IPS DF 6.9 (cell line): ENCODE measurements around the gene AK5.

Experiments
- DNase-seq: peaks from one replicate; pipeline ENCODE4 v3.0.0-alpha.2; 2013; ENCODE audit warnings: low read depth, low spot score
- H3K27ac ChIP-seq: one replicate; pipeline ENCODE4 v1.5.1; 2013; ENCODE audit warnings: low read length, control low read depth
- H3K27me3 ChIP-seq: 2 replicates; pipeline ENCODE4 v1.6.1; 2013; ENCODE audit warnings: mild to moderate bottlenecking, low read length; ENCODE audit not compliant: control insufficient read depth, insufficient read depth
- H3K36me3 ChIP-seq: 2 replicates; pipeline ENCODE4 v1.6.1; 2013; ENCODE audit warnings: low read length; ENCODE audit not compliant: control insufficient read depth, insufficient read depth
- H3K4me1 ChIP-seq: 2 replicates; pipeline ENCODE4 v1.6.1; 2013; ENCODE audit warnings: low read length; ENCODE audit not compliant: control insufficient read depth, insufficient read depth
- H3K4me3 ChIP-seq: 2 replicates; pipeline ENCODE4 v1.5.1; 2013; ENCODE audit warnings: mild to moderate bottlenecking, low read length
- H3K9me3 ChIP-seq: 2 replicates; pipeline ENCODE4 v1.6.1; 2013; ENCODE audit warnings: low read length, inconsistent platforms; ENCODE audit not compliant: control insufficient read depth, insufficient read depth
- WGBS: extraction: QIAGEN DNeasy Blood & Tissue Kit; methylation state at CpG from one replicate; pipeline ENCODE4 v1.1.7; 2013; ENCODE audit warnings: mixed read lengths, missing lambda C conversion rate; ENCODE audit not compliant: insufficient read length, insufficient coverage; 5-methylcytosine and 5-hydroxymethylcytosine counted together

Gene AK5

DNA sequence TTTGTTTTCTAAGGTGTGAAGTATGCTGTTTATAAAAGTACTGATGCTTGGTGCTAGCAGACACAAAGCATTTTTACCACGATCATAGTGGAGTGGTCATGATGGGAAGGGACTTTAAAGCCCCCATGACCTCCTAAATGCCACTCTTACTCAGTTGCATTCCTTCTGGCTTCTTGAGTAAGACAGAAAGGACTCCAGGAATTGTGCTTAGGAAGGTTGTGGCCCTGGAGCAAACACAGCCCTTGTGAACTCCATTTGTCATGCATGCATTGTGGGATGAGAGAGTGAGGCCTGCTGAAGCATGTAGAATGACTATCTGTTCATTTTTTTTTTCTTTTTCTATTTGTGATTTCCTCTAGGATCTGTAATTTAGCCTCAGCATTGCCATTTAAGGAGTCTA, 34.2 kb downstream of the AK5 start:
- Histone ChIP-seq H3K36me3 (no peaks in the 10 kb centered on the region), H3K9me3 (no peaks in the 10 kb centered on the region), H3K27me3 (no peaks in the 10 kb centered on the region), H3K27ac (no peak overlapping the region), H3K4me1 (0 out of 2 replicates have a peak, but pooled peaks cover 1% of the 10 kb centered on the region), H3K4me3 (no peak overlapping the region)
- no CpG with 5 or more reads among the region's 1 CpG for WGBS
- DNase-seq: no peak

DNA sequence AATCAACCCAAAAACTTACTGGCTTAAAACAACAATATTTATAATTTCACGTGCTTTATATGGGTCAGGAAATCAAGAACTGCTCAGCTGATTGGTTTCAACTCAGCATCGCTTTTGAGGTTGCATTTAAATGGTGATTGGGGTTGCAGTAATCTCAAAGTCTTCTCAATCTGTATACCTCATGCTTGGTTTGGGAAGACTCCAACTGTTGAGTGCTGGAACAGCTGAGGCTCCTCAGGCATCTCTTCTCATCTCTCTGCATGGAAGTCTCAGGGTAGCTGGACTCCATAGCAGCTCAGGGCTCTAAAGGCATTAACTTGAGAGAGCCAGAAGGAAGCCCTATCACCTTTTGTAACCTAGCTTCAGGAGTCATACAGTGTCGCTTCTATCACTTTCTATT, 35.1 kb downstream of the AK5 start:
- H3K27me3 ChIP-seq: no peaks in the 10 kb centered on the region
- DNase-seq: no peak
- WGBS: no CpG with 5 or more reads among the region's 3 CpGs
- H3K4me3 ChIP-seq: no peak overlapping the region
- H3K27ac ChIP-seq: no peak overlapping the region
- H3K9me3 ChIP-seq: no peaks in the 10 kb centered on the region
- 0 out of 2 replicates have a peak, but pooled peaks cover 1% of the 10 kb centered on the region for H3K4me1 ChIP-seq
- H3K36me3 ChIP-seq: no peaks in the 10 kb centered on the region

DNA sequence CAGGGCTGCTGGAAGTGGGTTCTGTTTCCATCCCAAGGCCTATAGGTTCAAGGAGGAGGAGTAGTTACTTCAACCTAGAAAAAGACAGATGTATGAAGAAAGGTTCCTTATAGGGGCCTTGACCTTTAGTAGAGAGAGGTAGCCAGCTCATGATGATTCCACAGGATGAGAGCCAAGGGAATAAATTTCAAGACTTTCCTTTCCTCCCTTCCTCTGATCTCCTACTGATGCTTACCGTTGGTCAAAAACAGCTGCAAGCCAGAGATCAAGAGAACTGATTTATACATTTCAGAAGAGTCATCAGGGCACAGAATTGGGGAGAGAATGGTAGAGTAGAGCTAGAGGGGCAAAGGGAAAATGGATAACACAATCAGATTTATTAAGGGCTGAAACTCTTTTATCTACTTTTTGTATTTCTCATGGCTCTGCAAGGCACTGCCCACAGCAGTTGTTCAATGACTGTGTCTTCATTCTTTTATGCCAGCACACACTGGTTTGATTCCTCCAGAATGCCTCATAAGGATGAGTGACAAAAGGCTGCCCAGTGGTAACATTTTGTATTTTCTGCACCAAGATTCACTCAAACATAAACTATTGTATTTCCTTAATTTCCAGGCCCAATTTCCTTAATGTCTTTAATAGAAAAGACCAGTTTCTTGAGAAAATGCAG, 37.4 kb downstream of the AK5 start:
- WGBS: no CpG with 5 or more reads among the region's 1 CpG
- 0 out of 2 replicates have a peak, but pooled peaks cover 1% of the 10 kb centered on the region for H3K4me1 ChIP-seq
- H3K36me3 ChIP-seq: no peaks in the 10 kb centered on the region
- DNase-seq: no peak
- H3K27ac ChIP-seq: no peak overlapping the region
- no peak overlapping the region for H3K4me3 ChIP-seq
- no peaks in the 10 kb centered on the region for H3K27me3 ChIP-seq
- no peaks in the 10 kb centered on the region for H3K9me3 ChIP-seq

DNA sequence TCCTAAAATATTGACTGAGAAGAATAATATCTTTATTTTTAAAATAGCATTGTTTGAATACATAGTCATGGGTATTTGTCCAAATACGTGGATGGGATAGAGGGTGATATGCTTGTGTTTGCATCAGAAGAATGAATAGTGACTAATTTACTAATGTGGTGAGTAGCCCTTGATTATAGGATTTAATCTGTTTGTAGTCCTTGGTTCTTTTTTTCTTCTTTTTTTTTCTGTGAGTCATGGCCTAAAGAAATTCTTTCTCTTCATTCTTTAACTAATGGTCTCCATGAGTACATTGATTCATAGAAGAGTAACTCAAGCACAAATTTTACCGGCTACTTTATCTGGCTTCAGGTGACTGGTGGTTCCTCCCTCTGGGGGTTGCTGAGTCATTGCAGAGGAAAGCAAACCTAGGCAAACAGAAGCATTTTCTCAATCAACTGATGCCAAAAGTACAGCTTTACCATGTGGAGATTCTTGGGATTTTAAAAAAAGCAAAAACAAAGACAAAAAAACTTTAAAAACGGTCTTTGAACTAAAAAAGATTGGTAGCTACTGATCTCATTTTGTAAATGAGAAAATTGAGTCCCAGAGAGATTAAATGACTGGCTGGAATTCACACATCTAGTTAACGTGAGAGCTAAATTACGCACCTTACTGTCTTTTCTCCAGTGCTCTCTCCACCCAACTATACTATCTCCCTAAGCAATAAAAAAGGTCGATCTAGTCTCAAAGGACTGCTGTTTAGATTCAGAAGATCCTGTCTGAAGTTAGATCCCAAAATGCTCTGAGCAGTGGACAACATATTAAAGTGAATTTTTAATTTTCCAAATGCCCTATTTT, 40.5 kb downstream of the AK5 start:
- no CpG with 5 or more reads among the region's 6 CpGs for WGBS
- H3K27me3 ChIP-seq: no peaks in the 10 kb centered on the region
- no peaks in the 10 kb centered on the region for H3K4me1 ChIP-seq
- no peaks in the 10 kb centered on the region for H3K9me3 ChIP-seq
- H3K36me3 ChIP-seq: no peaks in the 10 kb centered on the region
- DNase-seq: no peak
- no peak overlapping the region for H3K4me3 ChIP-seq
- no peak overlapping the region for H3K27ac ChIP-seq

DNA sequence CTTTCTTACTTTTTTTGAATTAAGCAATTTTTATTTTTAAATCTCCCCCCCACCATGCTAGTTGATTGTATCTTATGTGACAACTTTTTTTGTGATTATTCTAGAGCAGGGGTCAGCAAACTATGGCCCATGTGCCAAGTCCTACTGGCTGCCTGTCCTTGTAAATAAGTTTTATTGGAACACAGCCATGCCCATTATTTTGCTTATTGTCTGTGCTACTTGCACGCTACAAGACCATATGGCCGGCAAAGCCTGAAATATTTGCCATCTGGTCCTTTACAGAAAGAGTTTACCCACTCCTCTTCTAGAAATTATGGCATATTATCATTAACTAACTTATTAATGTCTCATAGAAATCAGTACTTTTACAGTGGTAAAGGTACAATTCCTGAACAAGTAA, 51.7 kb downstream of the AK5 start:
- Histone ChIP-seq H3K4me3 (no peak overlapping the region), H3K36me3 (no peaks in the 10 kb centered on the region), H3K27ac (no peak overlapping the region), H3K9me3 (no peaks in the 10 kb centered on the region), H3K4me1 (no peaks in the 10 kb centered on the region), H3K27me3 (no peaks in the 10 kb centered on the region)
- no CpG with 5 or more reads among the region's 2 CpGs for WGBS
- DNase-seq: no peak

DNA sequence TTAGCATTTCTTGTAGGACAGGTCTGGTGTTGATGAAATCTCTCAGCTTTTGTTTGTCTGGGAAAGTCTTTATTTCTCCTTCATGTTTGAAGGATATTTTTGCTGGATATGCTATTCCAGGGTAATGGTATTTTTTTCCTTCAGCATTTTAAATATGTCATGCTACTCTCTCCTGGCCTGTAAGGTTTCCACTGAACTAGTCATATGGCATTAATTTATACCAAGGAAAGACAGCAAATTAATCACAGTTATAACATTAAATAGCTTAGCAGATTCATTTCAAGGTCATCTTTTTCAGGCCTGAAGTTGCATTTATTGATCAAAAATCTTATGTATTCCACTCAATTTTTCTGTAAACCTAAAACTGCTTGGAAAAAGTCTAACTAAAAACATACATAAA, 54.9 kb downstream of the AK5 start:
- Histone ChIP-seq H3K27ac (no peak overlapping the region), H3K4me1 (no peaks in the 10 kb centered on the region), H3K36me3 (no peaks in the 10 kb centered on the region), H3K9me3 (no peaks in the 10 kb centered on the region), H3K4me3 (no peak overlapping the region), H3K27me3 (no peaks in the 10 kb centered on the region)
- no peak for DNase-seq

DNA sequence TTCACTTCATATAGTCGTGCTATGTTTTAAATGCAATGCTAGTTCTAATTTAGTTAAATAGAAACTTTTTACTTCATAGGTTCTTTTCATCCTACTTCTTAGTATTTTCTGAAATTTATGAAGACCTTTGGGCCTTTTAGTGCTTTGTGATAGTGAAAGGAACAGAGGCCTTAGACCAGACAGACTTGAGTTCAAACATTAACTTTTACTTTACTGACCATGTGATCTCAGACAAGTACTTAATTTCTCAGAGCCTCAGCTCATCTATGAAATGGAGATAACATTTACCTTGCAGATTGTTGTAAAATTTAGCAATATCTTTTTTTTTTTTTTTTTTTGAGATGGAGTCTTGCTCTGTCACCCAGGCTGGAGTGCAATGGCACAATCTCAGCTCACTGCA, 57.5 kb downstream of the AK5 start:
- no peaks in the 10 kb centered on the region for H3K4me1 ChIP-seq
- no peak for DNase-seq
- no peak overlapping the region for H3K27ac ChIP-seq
- no peaks in the 10 kb centered on the region for H3K36me3 ChIP-seq
- WGBS: no CpG with 5 or more reads among the region's 1 CpG
- H3K27me3 ChIP-seq: no peaks in the 10 kb centered on the region
- no peak overlapping the region for H3K4me3 ChIP-seq
- H3K9me3 ChIP-seq: no peaks in the 10 kb centered on the region

DNA sequence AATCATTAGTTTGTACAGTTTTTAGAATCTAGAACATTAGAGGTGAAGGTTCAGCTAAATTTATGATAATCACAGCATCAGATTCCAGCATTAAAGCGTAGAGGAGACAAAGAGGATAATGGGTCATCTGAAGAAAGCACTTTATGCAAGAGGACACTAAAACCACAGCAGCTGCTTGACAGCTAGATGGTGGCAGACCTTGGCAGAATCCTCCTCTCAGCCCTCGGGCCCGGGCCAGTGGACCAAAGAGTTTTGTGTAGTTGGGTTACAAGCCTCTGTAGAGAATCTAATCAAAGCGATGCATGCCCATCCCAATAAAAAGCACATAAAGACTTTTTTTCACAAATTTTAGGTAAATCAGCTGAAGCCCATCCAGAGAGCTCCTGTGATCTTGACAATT, 59.4 kb downstream of the AK5 start:
- no CpG with 5 or more reads among the region's 4 CpGs for WGBS
- H3K4me1 ChIP-seq: no peaks in the 10 kb centered on the region
- DNase-seq: no peak
- H3K27me3 ChIP-seq: no peaks in the 10 kb centered on the region
- H3K36me3 ChIP-seq: no peaks in the 10 kb centered on the region
- no peak overlapping the region for H3K4me3 ChIP-seq
- no peaks in the 10 kb centered on the region for H3K9me3 ChIP-seq
- no peak overlapping the region for H3K27ac ChIP-seq

DNA sequence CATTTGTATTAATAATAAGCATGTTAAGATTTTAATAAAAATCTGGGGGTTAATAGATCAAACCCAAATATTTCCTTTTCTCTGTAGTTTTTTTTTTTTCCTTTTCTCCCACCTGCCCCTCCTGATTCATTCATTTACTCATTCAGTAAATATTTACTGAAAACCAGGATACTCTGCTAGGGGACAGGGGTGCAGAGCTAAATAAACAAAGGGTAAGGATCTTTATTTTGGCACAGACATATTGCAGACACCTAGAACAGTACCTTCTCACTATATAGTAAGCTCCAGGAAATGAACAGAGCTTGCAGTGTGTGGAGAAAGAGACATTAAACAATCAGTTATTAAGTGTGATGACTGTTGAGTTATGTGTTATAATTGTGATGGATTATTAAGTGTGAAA, 60.9 kb downstream of the AK5 start:
- H3K4me3 ChIP-seq: no peak overlapping the region
- H3K27ac ChIP-seq: no peak overlapping the region
- H3K4me1 ChIP-seq: no peaks in the 10 kb centered on the region
- no peaks in the 10 kb centered on the region for H3K9me3 ChIP-seq
- no peak for DNase-seq
- H3K27me3 ChIP-seq: no peaks in the 10 kb centered on the region
- no peaks in the 10 kb centered on the region for H3K36me3 ChIP-seq

DNA sequence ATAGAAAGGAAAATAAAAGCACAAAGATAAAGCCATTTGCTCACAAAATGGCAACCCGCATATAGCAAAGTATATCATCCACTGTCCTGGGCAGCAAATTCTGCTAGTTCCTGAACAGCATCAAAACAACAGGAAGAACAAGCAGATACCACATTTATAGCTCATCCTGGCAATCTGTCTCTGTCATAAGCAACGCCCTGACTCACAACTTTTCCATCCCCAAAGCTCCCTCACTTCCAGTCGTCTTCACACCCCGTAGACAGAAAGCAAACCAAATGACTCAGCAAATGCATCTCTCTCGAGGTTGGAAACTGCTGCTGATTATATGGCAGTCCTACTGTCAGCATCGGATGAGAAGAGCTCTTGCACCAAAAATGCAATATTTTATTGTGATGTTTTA, 65.8 kb downstream of the AK5 start:
- WGBS: no CpG with 5 or more reads among the region's 6 CpGs

DNA sequence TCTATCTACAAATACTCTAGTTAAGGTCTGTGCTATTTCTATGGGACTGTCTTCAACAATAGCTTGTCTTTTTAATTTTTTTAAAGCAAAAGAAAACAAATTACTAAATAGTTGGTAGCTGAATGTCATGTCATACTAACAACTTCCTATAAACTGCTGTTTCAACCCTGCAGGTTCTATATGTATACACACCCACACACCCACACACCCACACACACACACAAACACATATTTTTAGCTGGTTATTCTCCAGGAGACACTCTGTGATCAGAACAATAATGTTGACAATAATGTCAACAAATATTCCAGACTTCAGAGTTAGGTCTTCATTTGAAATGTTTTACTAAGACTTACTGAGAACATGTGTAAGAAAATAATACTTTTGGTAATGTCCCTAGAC, 66.7 kb downstream of the AK5 start:
- Histone ChIP-seq H3K27me3 (no peaks in the 10 kb centered on the region), H3K4me1 (no peaks in the 10 kb centered on the region), H3K4me3 (no peak overlapping the region), H3K9me3 (no peaks in the 10 kb centered on the region), H3K27ac (no peak overlapping the region), H3K36me3 (no peaks in the 10 kb centered on the region)
- DNase-seq: no peak

More for the DNA sequence above, 65.8 kb downstream of the AK5 start:
- no peaks in the 10 kb centered on the region for H3K9me3 ChIP-seq
- no peaks in the 10 kb centered on the region for H3K4me1 ChIP-seq
- no peak for DNase-seq
- H3K4me3 ChIP-seq: no peak overlapping the region
- no peaks in the 10 kb centered on the region for H3K27me3 ChIP-seq
- H3K27ac ChIP-seq: no peak overlapping the region
- H3K36me3 ChIP-seq: no peaks in the 10 kb centered on the region
